VCaP (cell line): ENCODE measurements around the gene TMEM135.
"Not testable (repeated sequence)": the region's sequence is repeated elsewhere in the genome, so short reads cannot be mapped to it uniquely, and the experiment has no call there.

ENCODE experiments used
- H3K27ac ChIP-seq: fragments of 450-650 bp; 2 replicates; pipeline ENCODE4 v1.5.1; 2017
- CTCF ChIP-seq: fragments of 450-650 bp; conservative IDR thresholded peaks from 2 replicates; pipeline ENCODE4 v1.5.1; 2017; ENCODE audit warnings: mild to moderate bottlenecking, moderate library complexity

The TMEM135 gene

DNA sequence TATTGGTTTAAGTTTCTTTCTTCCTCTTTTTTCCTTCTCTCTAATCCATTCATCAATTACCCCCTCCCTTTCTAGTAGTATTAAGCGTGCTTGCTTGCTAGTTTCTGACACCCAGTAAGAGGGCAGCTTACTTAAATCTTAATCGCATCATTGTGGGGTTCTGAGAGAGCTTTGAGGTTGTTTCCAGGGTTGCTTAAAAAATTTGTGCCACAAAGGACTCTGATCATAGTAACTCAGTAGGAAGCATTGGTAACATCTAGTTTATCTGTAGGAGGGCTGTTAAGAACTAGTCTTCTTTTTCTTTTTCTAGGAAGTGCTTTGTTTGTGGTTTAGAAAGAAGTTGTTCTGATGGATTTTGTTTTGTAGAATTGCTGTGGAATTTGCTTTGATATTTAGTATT is 45.3 kb downstream of the TMEM135 start:
- TF ChIP-seq CTCF = no peak
- no peak overlapping the region for H3K27ac ChIP-seq

DNA sequence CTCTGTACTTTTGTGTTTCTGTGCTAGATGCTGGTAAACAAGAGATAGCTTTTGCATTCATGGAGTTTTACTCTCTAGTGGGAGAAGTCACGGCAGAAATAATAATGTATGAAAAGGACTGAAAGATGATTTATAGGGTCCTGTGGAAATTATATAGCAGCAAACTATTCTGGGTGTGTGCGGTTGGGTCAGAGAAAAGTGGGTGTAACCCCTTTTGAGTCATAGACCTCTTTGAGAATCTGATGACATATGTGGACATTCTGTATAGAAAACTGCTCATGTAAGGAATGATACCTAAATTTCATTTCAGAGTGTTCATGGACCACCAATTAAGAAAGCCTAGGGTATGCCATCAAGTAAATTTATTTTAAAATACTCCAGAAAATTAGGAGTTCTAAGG is 54.4 kb downstream of the TMEM135 start:
- no peak for TF ChIP-seq CTCF
- H3K27ac ChIP-seq = no peak overlapping the region

DNA sequence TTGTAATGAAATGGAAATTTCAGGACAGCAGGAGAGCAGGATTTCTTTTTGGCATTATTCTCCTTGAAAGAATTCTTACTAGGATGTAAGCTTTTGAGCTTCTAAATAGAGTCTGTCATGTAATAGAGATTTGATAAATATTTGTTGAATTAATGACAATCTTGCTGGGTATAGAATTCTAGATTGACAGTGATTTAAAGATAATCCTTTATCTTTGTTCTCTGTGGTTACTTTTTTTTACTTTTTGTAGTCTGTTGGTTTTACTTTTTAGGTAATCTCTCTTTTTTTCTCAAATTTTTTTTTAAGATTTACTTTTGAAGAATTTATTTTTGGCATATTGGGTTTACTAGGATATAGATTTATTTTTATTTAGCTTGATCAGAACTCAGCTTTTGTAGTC is 54.8 kb downstream of the TMEM135 start:
- no peak for TF ChIP-seq CTCF
- H3K27ac ChIP-seq = no peak overlapping the region

DNA sequence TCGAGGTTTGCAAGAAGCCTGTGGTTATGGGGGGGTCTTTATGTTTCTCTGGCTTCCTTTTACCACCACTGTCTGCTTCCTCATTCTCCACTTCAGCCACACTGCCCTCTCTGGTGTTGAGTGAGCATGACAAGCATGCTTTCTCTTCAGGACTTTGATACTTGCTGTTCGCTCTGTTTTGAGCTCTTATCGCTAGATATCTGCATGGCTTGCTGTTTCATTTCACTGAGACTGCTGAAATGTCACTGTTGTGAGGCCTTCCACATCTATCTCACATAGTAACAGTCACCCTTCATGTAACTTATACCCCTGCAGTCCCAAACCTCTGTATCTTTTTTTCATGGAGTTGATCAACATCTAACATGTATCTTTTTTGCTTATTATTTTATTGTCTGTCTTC is 59.8 kb downstream of the TMEM135 start:
- H3K27ac ChIP-seq = peak overlapping the region; percentile 2; the same call in 1 of the 2 replicates
- peak; percentile 84 for TF ChIP-seq CTCF

DNA sequence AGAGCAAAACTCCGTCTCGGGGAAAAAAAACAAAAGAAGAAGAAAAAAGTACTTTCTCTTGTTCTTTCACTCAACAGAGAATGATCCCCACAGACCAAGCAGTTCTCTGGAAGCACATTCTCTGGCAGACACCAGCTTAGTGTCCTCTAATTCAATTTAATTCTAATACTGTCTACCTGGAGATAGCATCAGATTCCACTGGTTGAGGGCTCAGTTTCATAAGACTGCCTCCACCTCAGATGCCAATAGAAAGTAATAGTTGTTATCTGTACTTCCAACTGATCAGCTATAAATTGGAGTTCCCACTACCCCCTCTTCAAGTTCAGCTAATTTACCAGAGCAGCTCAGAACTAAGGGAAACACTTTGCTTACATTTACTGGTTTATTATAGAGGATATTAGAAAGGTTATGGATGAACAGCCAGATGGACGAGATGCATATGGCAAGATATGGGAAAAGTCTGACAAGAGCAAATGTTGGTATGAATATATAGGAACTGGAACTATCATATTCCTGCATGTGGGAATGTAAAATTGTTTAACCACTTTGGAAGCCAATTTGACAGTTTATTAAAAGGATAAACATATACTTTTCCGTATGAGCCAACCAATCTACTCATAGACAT is 64.3 kb downstream of the TMEM135 start:
- TF ChIP-seq CTCF = no peak

GRCh38 chr11:87105826-87106225 is 68.1 kb downstream of the TMEM135 start:
- H3K27ac ChIP-seq = not testable (repeated sequence)

More for the DNA sequence above, 64.3 kb downstream of the TMEM135 start:
- no peak overlapping the region for H3K27ac ChIP-seq

- not testable (repeated sequence) for H3K27ac ChIP-seq
Observed at GRCh38 chr11:87107379-87107778, 69.6 kb downstream of the TMEM135 start.

DNA sequence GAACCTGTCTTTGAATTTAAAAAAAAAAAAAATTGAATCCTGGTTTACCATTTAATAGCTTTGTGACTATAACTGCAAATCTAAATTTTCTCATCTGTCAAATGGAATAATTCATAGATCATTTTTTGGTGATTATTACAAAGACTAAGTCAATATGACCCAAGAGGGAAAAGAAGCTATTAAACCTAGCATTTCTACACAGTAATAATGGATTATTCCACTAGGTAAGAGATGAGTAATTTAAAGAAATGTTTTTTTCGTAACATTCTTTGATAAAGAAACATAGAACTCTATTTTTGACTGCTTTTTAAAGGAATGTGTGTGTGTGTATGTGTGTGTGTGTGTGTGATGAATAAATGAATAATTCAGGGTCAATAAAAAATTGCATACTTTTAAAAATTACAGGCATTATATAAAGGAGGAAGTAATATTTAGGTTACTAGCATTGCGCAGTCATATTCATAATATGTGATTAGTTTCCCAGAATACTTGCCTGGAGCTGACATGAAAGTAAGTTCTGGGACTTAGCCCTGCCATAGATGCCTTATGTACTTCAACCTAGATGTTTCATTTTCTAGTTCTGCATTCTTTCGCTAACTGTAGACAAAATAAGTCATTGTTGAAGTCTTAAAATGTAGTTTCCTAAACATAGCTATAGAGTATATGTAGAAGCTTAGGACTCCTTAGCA is 72.9 kb downstream of the TMEM135 start:
- H3K27ac ChIP-seq = no peak overlapping the region
- no peak for TF ChIP-seq CTCF
